Measurements from ENCODE around the gene PSMD13. TPM values are rescaled to one million over a fixed set of nuclear protein-coding genes. Genes with fewer than 3 reads are reported as not detected.

PSMD13 gene
- total RNA-seq, 1 experiment from 2014 or later, result 179 TPM

DNA sequence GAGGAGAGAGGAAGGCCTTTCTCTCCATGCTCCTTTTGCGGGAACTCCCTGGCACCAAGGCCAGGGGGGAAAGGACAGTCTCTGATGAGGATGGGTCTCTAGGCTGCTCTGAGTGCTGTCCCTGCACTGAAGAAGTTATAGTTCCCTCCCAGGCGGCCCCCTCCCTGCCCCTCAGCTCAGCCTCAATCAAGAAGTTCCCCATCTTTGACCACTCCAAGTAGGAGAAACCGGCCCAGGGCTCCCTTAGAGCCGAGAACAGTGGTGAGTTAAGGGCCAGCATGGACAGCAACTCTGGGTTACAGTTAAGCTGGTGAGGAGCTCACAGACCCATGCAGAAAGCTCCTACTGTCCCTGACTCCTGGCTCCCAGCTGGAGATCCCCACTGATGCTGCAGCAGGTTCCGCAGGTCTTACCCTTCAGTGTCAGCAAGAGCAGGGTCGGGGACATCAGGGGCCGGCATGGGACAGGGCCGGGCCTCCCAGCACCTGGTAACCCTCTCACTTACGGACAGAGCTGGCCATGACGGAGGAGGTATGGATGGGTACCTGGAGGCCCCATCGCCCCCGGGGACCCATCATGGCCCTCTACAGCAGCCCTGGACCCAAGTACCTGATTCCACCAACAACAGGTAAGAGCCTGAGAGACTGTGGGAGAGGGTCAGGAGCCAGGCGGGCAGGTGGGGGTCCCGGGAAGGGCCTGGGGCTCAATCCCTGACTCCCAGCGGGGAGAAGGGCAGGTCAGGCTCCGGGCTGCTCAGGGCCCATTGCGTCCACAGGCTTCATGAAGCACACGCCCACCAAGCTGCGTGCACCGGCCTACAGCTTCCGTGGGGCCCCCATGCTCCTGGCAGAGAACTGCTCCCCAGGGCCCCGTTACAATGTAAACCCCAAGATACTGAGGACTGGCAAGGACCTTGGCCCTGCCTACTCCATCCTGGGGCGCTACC lies 39.7 kb upstream of the PSMD13 start:
- ChIA-PET POLR2A (no interaction called here), CTCF (interaction anchor here (0.8 kb wide), 1 partner anchor 54 kb away, joined by 3 read pairs; no protein-coding TSS in a partner anchor), RAD21 (ENCODE audit: low non-redundant PET in 1 of 2, low total read pairs in 2 of 2, uncharacterized antibody in 2 of 2, unreplicated experiment in 2 of 2) (no interaction called here)
- Histone ChIP-seq H3K4me3 (replicated peaks in 1 of 2; ENCODE audit: low read depth in 1 of 2, low read length in 2 of 2) (no peak overlapping the region), H4K20me1 (ENCODE audit: insufficient read depth) (no peaks in the 10 kb centered on the region), H3K27me3 (ENCODE audit: insufficient read depth, low read length) (no peaks in the 10 kb centered on the region), H3K27ac (ENCODE audit: low read depth, low read length) (no peak overlapping the region), H3K9me3 (ENCODE audit: control insufficient read depth in 1 of 2, insufficient read depth in 1 of 2, low read depth in 1 of 2, low read length in 2 of 2) (no peaks in the 10 kb centered on the region), H2AFZ (ENCODE audit: low read depth, low read length, poor library complexity, severe bottlenecking) (no peak overlapping the region), H3K79me2 (ENCODE audit: insufficient read depth, low read length) (no peaks in the 10 kb centered on the region), H3K9me2 (ENCODE audit: insufficient read depth) (no peaks in the 10 kb centered on the region), H3K9ac (ENCODE audit: low read length) (no peak overlapping the region), H3K4me1 (ENCODE audit: control insufficient read depth in 1 of 2, insufficient read depth in 2 of 2, low read length in 2 of 2) (no peaks in the 10 kb centered on the region), H3K4me2 (ENCODE audit: low read length) (no peak overlapping the region), H3K36me3 (ENCODE audit: control insufficient read depth in 1 of 2, insufficient read depth in 2 of 2, low read length in 2 of 2) (no peaks in the 10 kb centered on the region)
- TF ChIP-seq POLR2A (IDR thresholded peaks at IDR 0.05; ENCODE audit: borderline replicate concordance, extremely low read depth, insufficient read depth, insufficient read length) (no peak), ZFX (IDR thresholded peaks at IDR 0.05) (no peak), RAD21 (IDR thresholded peaks at IDR 0.05; ENCODE audit: low read depth) (no peak), YY1 (IDR thresholded peaks at IDR 0.05; ENCODE audit: extremely low read depth, insufficient replicate concordance, low read depth, low read length) (no peak), POLR2AphosphoS5 (IDR thresholded peaks at IDR 0.05; ENCODE audit: low read depth, low read length) (no peak), SP1 (IDR thresholded peaks at IDR 0.05; ENCODE audit: low read depth) (no peak), ELF1 (IDR thresholded peaks at IDR 0.05; ENCODE audit: borderline replicate concordance, low read depth) (no peak), EZH2phosphoT487 (IDR thresholded peaks at IDR 0.05; ENCODE audit: borderline replicate concordance) (no peak), TCF7L2 (IDR thresholded peaks at IDR 0.05; ENCODE audit: borderline replicate concordance, extremely low read depth, insufficient read depth, insufficient read length) (no peak), EZH2 (IDR thresholded peaks at IDR 0.05) (no peak), SRF (IDR thresholded peaks at IDR 0.05; ENCODE audit: low read depth) (no peak), EGR1 (IDR thresholded peaks at IDR 0.05; ENCODE audit: low read depth) (no peak), FOSL1 (IDR thresholded peaks at IDR 0.05; ENCODE audit: low read depth) (no peak), JUND (IDR thresholded peaks at IDR 0.05) (no peak), SIN3A (IDR thresholded peaks at IDR 0.05; ENCODE audit: low read depth) (no peak), ZNF274 (IDR thresholded peaks at IDR 0.05; ENCODE audit: low read depth, low read length) (no peak)
- TF ChIP-seq, protein P1, sequence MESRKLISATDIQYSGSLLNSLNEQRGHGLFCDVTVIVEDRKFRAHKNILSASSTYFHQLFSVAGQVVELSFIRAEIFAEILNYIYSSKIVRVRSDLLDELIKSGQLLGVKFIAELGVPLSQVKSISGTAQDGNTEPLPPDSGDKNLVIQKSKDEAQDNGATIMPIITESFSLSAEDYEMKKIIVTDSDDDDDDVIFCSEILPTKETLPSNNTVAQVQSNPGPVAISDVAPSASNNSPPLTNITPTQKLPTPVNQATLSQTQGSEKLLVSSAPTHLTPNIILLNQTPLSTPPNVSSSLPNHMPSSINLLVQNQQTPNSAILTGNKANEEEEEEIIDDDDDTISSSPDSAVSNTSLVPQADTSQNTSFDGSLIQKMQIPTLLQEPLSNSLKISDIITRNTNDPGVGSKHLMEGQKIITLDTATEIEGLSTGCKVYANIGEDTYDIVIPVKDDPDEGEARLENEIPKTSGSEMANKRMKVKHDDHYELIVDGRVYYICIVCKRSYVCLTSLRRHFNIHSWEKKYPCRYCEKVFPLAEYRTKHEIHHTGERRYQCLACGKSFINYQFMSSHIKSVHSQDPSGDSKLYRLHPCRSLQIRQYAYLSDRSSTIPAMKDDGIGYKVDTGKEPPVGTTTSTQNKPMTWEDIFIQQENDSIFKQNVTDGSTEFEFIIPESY (IDR thresholded peaks at IDR 0.05; ENCODE audit: extremely low read depth, insufficient replicate concordance, low read length), result no peak
- TF ChIP-seq, protein P2, sequence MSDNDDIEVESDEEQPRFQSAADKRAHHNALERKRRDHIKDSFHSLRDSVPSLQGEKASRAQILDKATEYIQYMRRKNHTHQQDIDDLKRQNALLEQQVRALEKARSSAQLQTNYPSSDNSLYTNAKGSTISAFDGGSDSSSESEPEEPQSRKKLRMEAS (IDR thresholded peaks at IDR 0.05), result no peak
- TF ChIP-seq, protein P3, sequence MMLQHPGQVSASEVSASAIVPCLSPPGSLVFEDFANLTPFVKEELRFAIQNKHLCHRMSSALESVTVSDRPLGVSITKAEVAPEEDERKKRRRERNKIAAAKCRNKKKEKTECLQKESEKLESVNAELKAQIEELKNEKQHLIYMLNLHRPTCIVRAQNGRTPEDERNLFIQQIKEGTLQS (IDR thresholded peaks at IDR 0.05), result no peak
- TF ChIP-seq, protein P4, sequence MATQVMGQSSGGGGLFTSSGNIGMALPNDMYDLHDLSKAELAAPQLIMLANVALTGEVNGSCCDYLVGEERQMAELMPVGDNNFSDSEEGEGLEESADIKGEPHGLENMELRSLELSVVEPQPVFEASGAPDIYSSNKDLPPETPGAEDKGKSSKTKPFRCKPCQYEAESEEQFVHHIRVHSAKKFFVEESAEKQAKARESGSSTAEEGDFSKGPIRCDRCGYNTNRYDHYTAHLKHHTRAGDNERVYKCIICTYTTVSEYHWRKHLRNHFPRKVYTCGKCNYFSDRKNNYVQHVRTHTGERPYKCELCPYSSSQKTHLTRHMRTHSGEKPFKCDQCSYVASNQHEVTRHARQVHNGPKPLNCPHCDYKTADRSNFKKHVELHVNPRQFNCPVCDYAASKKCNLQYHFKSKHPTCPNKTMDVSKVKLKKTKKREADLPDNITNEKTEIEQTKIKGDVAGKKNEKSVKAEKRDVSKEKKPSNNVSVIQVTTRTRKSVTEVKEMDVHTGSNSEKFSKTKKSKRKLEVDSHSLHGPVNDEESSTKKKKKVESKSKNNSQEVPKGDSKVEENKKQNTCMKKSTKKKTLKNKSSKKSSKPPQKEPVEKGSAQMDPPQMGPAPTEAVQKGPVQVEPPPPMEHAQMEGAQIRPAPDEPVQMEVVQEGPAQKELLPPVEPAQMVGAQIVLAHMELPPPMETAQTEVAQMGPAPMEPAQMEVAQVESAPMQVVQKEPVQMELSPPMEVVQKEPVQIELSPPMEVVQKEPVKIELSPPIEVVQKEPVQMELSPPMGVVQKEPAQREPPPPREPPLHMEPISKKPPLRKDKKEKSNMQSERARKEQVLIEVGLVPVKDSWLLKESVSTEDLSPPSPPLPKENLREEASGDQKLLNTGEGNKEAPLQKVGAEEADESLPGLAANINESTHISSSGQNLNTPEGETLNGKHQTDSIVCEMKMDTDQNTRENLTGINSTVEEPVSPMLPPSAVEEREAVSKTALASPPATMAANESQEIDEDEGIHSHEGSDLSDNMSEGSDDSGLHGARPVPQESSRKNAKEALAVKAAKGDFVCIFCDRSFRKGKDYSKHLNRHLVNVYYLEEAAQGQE (IDR thresholded peaks at IDR 0.05; ENCODE audit: low read depth), result no peak
- intact Hi-C loops (cut with micrococcal nuclease), result no loop called here
- DNase-seq (ENCODE audit: low read depth, low spot score) (no peak), ATAC-seq (no peak)
- BruUV-seq (replicated peaks), result no TSS peak

Measured in HCT116 (cell line).